Suprapubic skin (tissue), 4 donors: Measurements from ENCODE around the gene MAN2B2.

Experiments used
- EP300 ChIP-seq: sonication (generic); formaldehyde crosslinking; IDR thresholded peaks from one replicate; pipeline ENCODE4 v1.6.1; 2017; ENCODE audit warnings: antibody characterized with exemption
- POLR2A ChIP-seq, 2 donors: fragments of 450-650 bp; IDR thresholded peaks; one replicate each; pipeline ENCODE4 v1.6.1; 2017; ENCODE audit warnings: antibody characterized with exemption in 2 of 2, mild to moderate bottlenecking in 2 of 2, moderate library complexity in 2 of 2
- POLR2AphosphoS5 ChIP-seq, 3 donors: sonication (generic); formaldehyde crosslinking; IDR thresholded peaks; one replicate each; pipeline ENCODE4 v1.6.1; 2017; ENCODE audit warnings: antibody characterized with exemption in 3 of 3
- TF ChIP-seq, protein P1 (sequence below), 2 donors: fragments of 200-600 bp in 1 of 2; fragments of 450-650 bp in 1 of 2; sonication (generic) in 1 of 2; IDR thresholded peaks; one replicate each; pipeline ENCODE4 v1.5.1; 2016 to 2019; ENCODE audit warnings: antibody characterized with exemption in 2 of 2, mild to moderate bottlenecking in 1 of 2, moderate library complexity in 1 of 2

DNA sequence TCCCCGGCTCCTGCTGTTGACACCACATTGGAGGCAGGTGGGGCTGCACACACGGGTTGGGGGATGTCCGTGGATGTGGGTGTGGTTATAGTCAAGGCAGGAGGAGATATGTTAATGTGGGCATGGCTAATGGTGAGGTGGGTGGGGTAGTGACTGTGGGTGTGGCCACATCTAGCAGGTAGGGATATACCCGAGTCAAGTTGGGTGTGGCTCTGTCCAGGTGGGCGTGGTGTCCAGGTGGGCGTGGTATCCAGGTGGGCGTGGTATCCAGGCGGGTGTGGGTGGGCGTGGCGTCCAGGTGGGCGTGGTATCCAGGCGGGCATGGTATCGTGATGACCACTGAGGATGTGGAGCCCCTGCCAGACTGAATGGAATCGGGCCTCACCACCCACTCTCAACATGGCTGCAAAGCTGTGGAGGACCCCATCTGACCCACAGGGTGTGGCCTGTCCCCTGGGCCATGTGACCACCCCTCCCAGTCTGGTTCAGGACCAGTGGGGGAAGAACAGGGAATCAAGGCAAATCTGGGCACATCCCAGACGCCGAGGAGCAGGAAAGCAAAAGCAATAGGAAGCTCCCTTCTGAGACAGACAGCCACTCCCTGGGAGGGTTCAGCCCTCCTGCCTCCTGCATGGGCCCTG lies 21.0 kb downstream of the MAN2B2 start:
- TF ChIP-seq, protein P1, sequence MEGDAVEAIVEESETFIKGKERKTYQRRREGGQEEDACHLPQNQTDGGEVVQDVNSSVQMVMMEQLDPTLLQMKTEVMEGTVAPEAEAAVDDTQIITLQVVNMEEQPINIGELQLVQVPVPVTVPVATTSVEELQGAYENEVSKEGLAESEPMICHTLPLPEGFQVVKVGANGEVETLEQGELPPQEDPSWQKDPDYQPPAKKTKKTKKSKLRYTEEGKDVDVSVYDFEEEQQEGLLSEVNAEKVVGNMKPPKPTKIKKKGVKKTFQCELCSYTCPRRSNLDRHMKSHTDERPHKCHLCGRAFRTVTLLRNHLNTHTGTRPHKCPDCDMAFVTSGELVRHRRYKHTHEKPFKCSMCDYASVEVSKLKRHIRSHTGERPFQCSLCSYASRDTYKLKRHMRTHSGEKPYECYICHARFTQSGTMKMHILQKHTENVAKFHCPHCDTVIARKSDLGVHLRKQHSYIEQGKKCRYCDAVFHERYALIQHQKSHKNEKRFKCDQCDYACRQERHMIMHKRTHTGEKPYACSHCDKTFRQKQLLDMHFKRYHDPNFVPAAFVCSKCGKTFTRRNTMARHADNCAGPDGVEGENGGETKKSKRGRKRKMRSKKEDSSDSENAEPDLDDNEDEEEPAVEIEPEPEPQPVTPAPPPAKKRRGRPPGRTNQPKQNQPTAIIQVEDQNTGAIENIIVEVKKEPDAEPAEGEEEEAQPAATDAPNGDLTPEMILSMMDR (IDR thresholded peaks at IDR 0.05) = no peak
- TF ChIP-seq POLR2A (IDR thresholded peaks at IDR 0.05) = no peak
- no peak for TF ChIP-seq EP300
- no peak for TF ChIP-seq POLR2AphosphoS5 (IDR thresholded peaks at IDR 0.05)
